IMR-90 (cell line): Measurements from ENCODE around the gene KIAA0319L. TPM values are rescaled to one million over a fixed set of nuclear protein-coding genes. Genes with fewer than 3 reads are reported as not detected.

ENCODE experiments used
- ATAC-seq: fragments of 200-7000 bp; cut with Tn5 transposase; 2 replicates; pipeline ENCODE4 v1.9.1; 2020; ENCODE audit warnings: low read depth, mild to moderate bottlenecking, moderate library complexity
- BruUV-seq: library from RNA; stranded (reverse); fragments of 400-500 nt; replicated peaks from 2 replicates; lab custom pipeline; 2021; lab: Mats Ljungman, UMichigan
- CTCF ChIA-PET: fragments of 300-600 bp; formaldehyde crosslinking; extraction: SDS; loops from one replicate; lab custom pipeline; 2021; ENCODE audit warnings: antibody characterized with exemption; lab: Yijun Ruan, JAX
- POLR2A ChIA-PET: fragments of 300-600 bp; sonication (Branson Sonifier 250); formaldehyde crosslinking; loops from one replicate; lab custom pipeline; 2022; ENCODE audit warnings: antibody characterized with exemption; ENCODE audit not compliant: unreplicated experiment; lab: Charles Lee
- DNase-seq: peaks from one replicate; pipeline ENCODE4 v3.0.0; 2013
- H2AFZ ChIP-seq: replicated peaks from 2 replicates; pipeline ENCODE3; 2013; ENCODE audit warnings: low read length, mild to moderate bottlenecking; ENCODE audit not compliant: poor library complexity
- H2AK5ac ChIP-seq: 2 replicates; pipeline ENCODE4 v1.6.1; 2013; ENCODE audit warnings: low read depth, low read length, inconsistent platforms
- H2AK9ac ChIP-seq: replicated peaks from 2 replicates; pipeline ENCODE3; 2013; ENCODE audit warnings: mild to moderate bottlenecking, low read depth, low read length, moderate library complexity; ENCODE audit not compliant: poor library complexity
- H2BK120ac ChIP-seq: 2 replicates; pipeline ENCODE4 v1.6.1; 2013; ENCODE audit warnings: low read depth, low read length, inconsistent platforms
- H2BK15ac ChIP-seq: 3 replicates; pipeline ENCODE4 v1.6.1; 2013; ENCODE audit warnings: low read depth, low read length, inconsistent platforms
- H2BK20ac ChIP-seq: 2 replicates; pipeline ENCODE4 v1.6.1; 2013; ENCODE audit warnings: low read depth, mild to moderate bottlenecking, inconsistent platforms, low read length, moderate library complexity
- H2BK5ac ChIP-seq: 2 replicates; pipeline ENCODE4 v1.6.1; 2013; ENCODE audit warnings: mild to moderate bottlenecking, low read depth, low read length, inconsistent platforms; ENCODE audit not compliant: poor library complexity, severe bottlenecking
- H3K14ac ChIP-seq: replicated peaks from 2 replicates; pipeline ENCODE4 v1.6.1; 2013; ENCODE audit warnings: low read depth, low read length, inconsistent platforms
- H3K18ac ChIP-seq: 2 replicates; pipeline ENCODE4 v1.6.1; 2013; ENCODE audit warnings: low read depth, low read length, control low read depth
- H3K23ac ChIP-seq: 2 replicates; pipeline ENCODE4 v1.6.1; 2013; ENCODE audit warnings: low read depth, low read length, inconsistent platforms
- H3K27ac ChIP-seq: 2 replicates; pipeline ENCODE4 v1.5.1; 2013; ENCODE audit warnings: mild to moderate bottlenecking, control low read depth, low read length; ENCODE audit not compliant: insufficient read depth
- H3K27me3 ChIP-seq: 2 replicates; pipeline ENCODE4 v1.6.1; 2013; ENCODE audit warnings: low read length; ENCODE audit not compliant: control insufficient read depth, insufficient read depth
- H3K36me3 ChIP-seq: 2 replicates; pipeline ENCODE4 v1.6.1; 2013; ENCODE audit warnings: low read length, mixed read lengths; ENCODE audit not compliant: control insufficient read depth, insufficient read depth
- H3K4ac ChIP-seq: 2 replicates; pipeline ENCODE4 v1.6.1; 2013; ENCODE audit warnings: low read depth, low read length, inconsistent platforms
- H3K4me1 ChIP-seq: 2 replicates; pipeline ENCODE4 v1.6.1; 2013; ENCODE audit warnings: low read length, mixed read lengths; ENCODE audit not compliant: control insufficient read depth, insufficient read depth
- H3K4me2 ChIP-seq: 2 replicates; pipeline ENCODE4 v1.6.1; 2013; ENCODE audit warnings: low read depth, mild to moderate bottlenecking, control low read depth, low read length, moderate library complexity
- H3K4me3 ChIP-seq: 2 replicates; pipeline ENCODE4 v1.5.1; 2013; ENCODE audit warnings: low read depth, mild to moderate bottlenecking, control low read depth, low read length, moderate library complexity; ENCODE audit not compliant: insufficient read depth
- H3K56ac ChIP-seq: 2 replicates; pipeline ENCODE4 v1.6.1; 2013; ENCODE audit warnings: low read length, inconsistent platforms; ENCODE audit not compliant: insufficient read depth; ENCODE audit errors: extremely low read depth
- H3K79me1 ChIP-seq, 2 experiments: 2 replicates each; pipeline ENCODE4 v1.6.1; 2013; ENCODE audit warnings: low read length in 2 of 2, inconsistent platforms in 1 of 2, low read depth in 1 of 2
- H3K9ac ChIP-seq: 2 replicates; pipeline ENCODE4 v1.6.1; 2013; ENCODE audit warnings: low read depth, low read length, control low read depth
- H3K9me1 ChIP-seq: 2 replicates; pipeline ENCODE4 v1.6.1; 2013; ENCODE audit warnings: low read length, inconsistent platforms; ENCODE audit not compliant: insufficient read depth
- H3K9me3 ChIP-seq: 2 replicates; pipeline ENCODE4 v1.6.1; 2013; ENCODE audit warnings: low read length; ENCODE audit not compliant: control insufficient read depth, insufficient read depth
- H4K20me1 ChIP-seq: 2 replicates; pipeline ENCODE4 v1.6.1; 2013; ENCODE audit warnings: low read length, inconsistent platforms; ENCODE audit not compliant: insufficient read depth
- H4K5ac ChIP-seq: 2 replicates; pipeline ENCODE4 v1.6.1; 2013; ENCODE audit warnings: mild to moderate bottlenecking, low read depth, low read length, control low read depth
- H4K8ac ChIP-seq, 2 experiments: 2 replicates each; pipeline ENCODE4 v1.6.1; 2013; ENCODE audit warnings: low read depth in 2 of 2, low read length in 2 of 2, control low read depth in 1 of 2, inconsistent platforms in 1 of 2
- H4K91ac ChIP-seq: 2 replicates; pipeline ENCODE4 v1.6.1; 2013; ENCODE audit warnings: low read depth, low read length, inconsistent platforms; ENCODE audit not compliant: insufficient read depth
- BHLHE40 ChIP-seq: fragments of 150-350 bp; IDR thresholded peaks from 2 replicates; pipeline ENCODE4 v1.6.1; 2016; ENCODE audit warnings: mild to moderate bottlenecking, low read depth, low read length
- CEBPB ChIP-seq: IDR thresholded peaks from 2 replicates; pipeline ENCODE4 v1.6.1; 2012; ENCODE audit warnings: low read depth, low read length, improper control_type of control experiment
- CTCF ChIP-seq: conservative IDR thresholded peaks from 2 replicates; pipeline ENCODE4 v1.5.1; 2012; ENCODE audit warnings: mild to moderate bottlenecking, low read depth, low read length, improper control_type of control experiment
- MAFK ChIP-seq: IDR thresholded peaks from 2 replicates; pipeline ENCODE4 v1.6.1; 2012; ENCODE audit warnings: low read depth, low read length, improper control_type of control experiment
- MXI1 ChIP-seq: IDR thresholded peaks from 2 replicates; pipeline ENCODE4 v1.6.1; 2012; ENCODE audit warnings: low read depth, mild to moderate bottlenecking, low read length, moderate library complexity, borderline replicate concordance
- NFE2L2 ChIP-seq: fragments of 150-350 bp; IDR thresholded peaks from 2 replicates; pipeline ENCODE4 v1.6.1; 2016; ENCODE audit warnings: low read depth, mild to moderate bottlenecking, low read length
- POLR2A ChIP-seq: IDR thresholded peaks from 2 replicates; pipeline ENCODE4 v1.6.1; 2012; ENCODE audit warnings: mild to moderate bottlenecking, low read depth, low read length
- RAD21 ChIP-seq: IDR thresholded peaks from 2 replicates; pipeline ENCODE4 v1.6.1; 2012; ENCODE audit warnings: low read length, improper control_type of control experiment
- RCOR1 ChIP-seq: IDR thresholded peaks from 2 replicates; pipeline ENCODE4 v1.6.1; 2012; ENCODE audit warnings: mild to moderate bottlenecking, low read length, improper control_type of control experiment; ENCODE audit not compliant: insufficient replicate concordance
- WGBS, 2 experiments: methylation state at CpG; one replicate each; pipeline versions ENCODE4 v1.1.5 to v1.1.7; 2013; ENCODE audit warnings: missing lambda C conversion rate in 2 of 2; ENCODE audit not compliant: insufficient read length in 1 of 2; ENCODE audit errors: extremely low coverage in 2 of 2; 5-methylcytosine and 5-hydroxymethylcytosine counted together
- dilution Hi-C: fragments of 300-500 bp; cut with HindIII; formaldehyde crosslinking; loops from one replicate; pipeline ENCODE4 v1.14.3; 2018; ENCODE audit warnings: low sequenced_read_pairs; ENCODE audit not compliant: unreplicated experiment
- in situ Hi-C: fragments of 300-500 bp; cut with MboI; formaldehyde crosslinking; loops from 3 replicates; pipeline ENCODE4 v1.14.3; 2019; ENCODE audit warnings: low sequenced_read_pairs, inconsistent platforms, mixed read lengths
- intact Hi-C: fragments of 100-400 bp; cut with micrococcal nuclease; formaldehyde crosslinking; loops from 2 replicates; pipeline ENCODE4 v1.10.0; 2022
- polyA plus RNA-seq, 3 experiments: library from polyadenylated mRNA; depleted of rRNA; stranded (reverse); fragments of >200 nt; gene quantifications; 2 replicates each; pipeline ENCODE4 v1.2.3, GENCODE V29; 2012; ENCODE audit warnings: low replicate concordance in 1 of 3
- total RNA-seq: library from RNA; depleted of rRNA; stranded (reverse); fragments of >200 nt; gene quantifications from 2 replicates; pipeline ENCODE4 v1.2.3, GENCODE V29; 2012

The KIAA0319L gene
- total and polyA plus RNA-seq, 2 of the 4 experiments (the other 2 are of a cell fraction), result 38.0 to 49.8 TPM

- H3K23ac ChIP-seq, result no peak overlapping the region
- H4K8ac ChIP-seq, result no peak overlapping the region
- H2BK5ac ChIP-seq, result no peak overlapping the region
- no peak overlapping the region for H2BK15ac ChIP-seq
- no peak overlapping the region for H2BK120ac ChIP-seq
- no peak overlapping the region for H3K27ac ChIP-seq
- H2AK9ac ChIP-seq, result peak overlapping the region; percentile 42
- H3K4ac ChIP-seq, result no peak overlapping the region
- no peak overlapping the region for H3K4me2 ChIP-seq
- BruUV-seq, result no TSS peak
- no peak overlapping the region for H2AK5ac ChIP-seq
- 32% methylated on average over 27 of the region's 70 CpGs; no CpG with 5 or more reads in 1 of the 2 experiments for WGBS, 2 experiments
- no peak overlapping the region for H4K91ac ChIP-seq
- H3K56ac ChIP-seq, result no peak overlapping the region
- intact Hi-C loops (no loop called here), dilution Hi-C loops (no loop called here), in situ Hi-C loops (no loop called here)
- H3K9ac ChIP-seq, result no peak overlapping the region
- H4K20me1 ChIP-seq, result no peaks in the 10 kb centered on the region
- DNase-seq (no peak), ATAC-seq (no peak)
- no peak overlapping the region for H2BK20ac ChIP-seq
- TF ChIP-seq MAFK (no peak), MXI1 (no peak), NFE2L2 (no peak), RAD21 (no peak), CEBPB (no peak), CTCF (no peak), BHLHE40 (no peak), POLR2A (no peak), RCOR1 (no peak)
- peak overlapping the region; percentile 82 for H2AFZ ChIP-seq
- H3K36me3 ChIP-seq, result no peaks in the 10 kb centered on the region
- H3K4me3 ChIP-seq, result no peak overlapping the region
- peaks cover 1% of the 10 kb centered on the region; the same call in 1 of the 2 replicates for H3K4me1 ChIP-seq
- H3K27me3 ChIP-seq, result peaks cover 47% of the 10 kb centered on the region
- POLR2A ChIA-PET, result no interaction called here
- no peaks in the 10 kb centered on the region for H3K9me1 ChIP-seq
- H3K79me1 ChIP-seq, result no peaks in the 10 kb centered on the region
- H4K5ac ChIP-seq, result no peak overlapping the region; the same call in 1 of the 2 replicates
- H3K14ac ChIP-seq, result no peak overlapping the region
- no peak overlapping the region for H3K18ac ChIP-seq
- CTCF ChIA-PET, result interaction anchor here (0.6 kb wide), 1 partner anchor 51 kb away, joined by 3 read pairs; no protein-coding TSS in a partner anchor
- H3K9me3 ChIP-seq, result no peaks in the 10 kb centered on the region
Observed at GRCh38 chr1:35577071-35577998, 20.1 kb upstream of the KIAA0319L start.
